Activated effector memory CD4-positive, alpha-beta T cell treated with anti-CD3 and anti-CD28 coated beads, Interleukin-2, amount 50 U/mL, for 16 hours (primary cell): Measurements from ENCODE around the gene BLOC1S1.

Experiments
- DNase-seq: peaks from one replicate; pipeline ENCODE4 v3.0.0-alpha.2; 2020

The BLOC1S1 gene

DNA sequence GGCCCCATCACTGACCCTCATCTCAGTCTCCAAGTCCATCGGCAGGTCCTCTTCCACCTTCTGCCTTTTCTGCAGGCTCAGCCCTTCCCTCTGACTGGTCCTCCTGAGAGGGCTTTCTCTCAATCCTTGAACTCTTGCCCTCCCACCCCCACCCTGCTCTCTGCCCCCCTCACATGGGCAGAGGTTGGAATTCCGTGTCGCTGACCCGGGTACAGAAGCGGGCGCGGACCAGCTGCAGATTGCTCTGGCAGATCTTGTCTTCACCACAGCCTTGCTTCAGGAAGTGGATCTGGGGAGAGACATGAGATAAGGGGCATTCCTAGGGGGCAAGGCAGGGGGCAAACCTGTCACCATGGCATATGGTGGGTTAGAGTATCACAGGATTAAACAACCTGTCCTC is 20.5 kb upstream of the BLOC1S1 start:
- DNase-seq = peak; percentile 46

DNA sequence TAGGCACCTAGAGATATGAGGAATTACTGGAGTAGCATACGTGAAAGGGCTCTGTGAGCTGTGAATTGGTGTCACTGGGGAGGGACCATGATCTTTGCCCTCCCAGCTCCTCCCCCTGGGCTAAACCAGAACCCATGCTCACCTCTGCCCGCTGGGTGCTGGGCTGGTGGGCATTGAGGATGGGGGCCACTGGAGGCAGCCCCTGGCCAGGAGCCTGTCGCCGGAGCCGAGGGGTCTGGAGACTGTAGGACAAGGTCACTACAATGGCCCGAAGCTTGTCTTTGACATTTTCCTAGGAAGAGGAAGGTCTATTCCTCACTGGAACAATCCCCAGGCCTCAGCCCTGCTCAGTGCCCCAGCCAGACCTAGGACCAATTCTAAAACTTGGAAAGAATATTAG is 19.7 kb upstream of the BLOC1S1 start:
- DNase-seq = no peak

DNA sequence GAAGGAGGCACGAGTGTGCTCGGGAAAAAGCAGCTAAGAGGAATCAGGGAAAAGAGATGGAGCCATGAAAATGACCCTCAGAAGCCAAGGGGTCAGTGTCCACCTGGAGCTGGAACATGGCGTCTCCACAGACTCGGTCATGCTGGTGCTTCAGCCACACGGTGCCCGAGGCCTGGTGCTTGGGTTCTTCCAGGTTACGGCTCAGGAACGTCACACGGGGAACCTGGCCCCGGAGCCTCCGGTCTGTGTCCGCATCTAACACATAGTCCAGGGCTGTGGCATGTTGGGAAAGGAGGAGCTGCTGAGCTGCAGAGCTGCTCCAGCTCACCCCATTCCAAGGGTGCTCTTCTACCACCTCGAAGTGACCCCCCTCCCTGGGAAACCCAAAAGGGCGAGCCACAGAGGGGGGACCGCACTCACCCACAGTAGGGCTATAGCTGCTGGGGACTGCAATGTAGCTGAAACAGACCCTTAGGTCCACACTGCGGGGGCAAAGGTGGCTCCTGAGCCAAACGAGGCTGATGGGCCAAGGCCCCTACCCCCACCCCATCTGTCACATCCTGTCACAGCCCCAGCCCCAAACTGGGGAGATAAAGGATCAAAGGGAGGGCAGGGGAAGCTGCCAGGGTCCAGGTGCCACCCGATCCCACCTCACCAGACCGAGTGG is 18.9 kb upstream of the BLOC1S1 start:
- DNase-seq = no peak

DNA sequence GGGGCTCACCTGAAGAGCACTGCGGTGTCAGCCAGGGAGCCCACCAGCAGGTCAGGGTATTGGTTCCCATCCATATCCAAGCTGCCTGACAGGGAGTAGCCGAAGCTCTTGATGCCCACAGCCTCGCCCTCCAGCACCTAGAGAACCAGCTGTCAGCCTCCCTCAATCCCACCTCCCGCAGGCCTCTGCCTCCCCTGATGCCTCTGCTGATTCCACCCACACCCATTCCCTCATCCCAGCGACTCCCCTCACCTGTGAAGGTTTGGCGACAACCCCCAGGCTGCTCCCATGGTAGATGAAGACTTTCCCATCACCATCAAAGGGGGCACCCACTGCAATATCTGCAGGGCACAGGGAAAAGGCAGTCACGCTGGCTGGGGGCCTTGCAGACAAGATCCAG is 18.2 kb upstream of the BLOC1S1 start:
- DNase-seq = peak; percentile 36

DNA sequence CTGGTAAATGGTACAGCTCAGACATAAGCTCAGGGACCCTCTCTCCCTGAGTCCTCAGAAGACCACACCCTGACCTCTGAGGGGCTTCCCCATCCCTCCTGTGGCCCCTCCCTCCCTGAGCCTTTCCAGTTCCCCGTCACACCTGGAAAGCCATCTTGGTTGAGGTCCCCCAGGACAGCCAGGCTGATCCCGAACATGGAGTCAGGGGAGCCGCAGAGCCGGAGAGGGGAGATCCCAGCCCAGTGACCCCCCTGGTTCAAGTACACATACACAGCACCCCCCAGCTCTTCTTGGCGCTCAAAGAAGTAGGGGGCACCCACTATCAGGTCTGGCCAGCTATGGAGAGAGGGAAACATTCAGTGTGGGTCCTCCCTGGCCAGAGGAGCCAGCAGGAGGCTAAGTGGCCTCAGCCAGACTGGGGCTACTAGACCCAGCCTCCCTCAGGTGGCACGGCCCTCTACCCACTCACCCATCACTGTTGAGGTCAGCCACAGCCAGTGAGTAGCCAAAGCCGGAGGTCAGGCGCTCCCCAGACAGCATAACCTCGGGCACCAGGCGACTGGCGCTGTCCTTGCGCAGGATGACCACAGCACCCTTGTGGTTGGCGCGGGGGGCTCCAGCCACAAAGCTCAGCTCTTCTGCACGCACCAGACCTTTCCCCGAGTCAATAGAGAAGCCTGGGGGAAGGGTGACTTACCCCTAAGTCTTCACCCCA is 17.4 kb upstream of the BLOC1S1 start:
- DNase-seq = peak; percentile 57

DNA sequence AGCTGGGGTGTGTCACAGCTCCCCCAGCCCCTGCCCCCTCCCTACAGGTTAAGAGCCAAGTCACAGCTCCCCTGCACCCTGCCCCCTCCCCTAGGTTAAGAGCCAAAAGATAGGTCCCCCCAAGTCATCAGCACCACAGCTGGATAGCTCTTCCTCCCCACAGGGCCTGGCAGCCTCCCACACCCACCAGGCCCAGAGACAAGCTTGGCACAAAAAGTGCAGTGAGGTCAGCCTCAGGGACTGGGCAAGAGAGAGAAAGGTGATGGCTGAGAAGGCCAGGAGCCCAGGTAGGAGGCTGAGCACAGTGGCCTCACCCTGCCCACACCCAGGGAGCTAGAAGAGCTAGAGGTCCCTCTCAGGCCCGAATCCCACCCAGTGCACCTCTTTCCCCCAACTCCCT is 16.9 kb upstream of the BLOC1S1 start:
- DNase-seq = peak; percentile 42

DNA sequence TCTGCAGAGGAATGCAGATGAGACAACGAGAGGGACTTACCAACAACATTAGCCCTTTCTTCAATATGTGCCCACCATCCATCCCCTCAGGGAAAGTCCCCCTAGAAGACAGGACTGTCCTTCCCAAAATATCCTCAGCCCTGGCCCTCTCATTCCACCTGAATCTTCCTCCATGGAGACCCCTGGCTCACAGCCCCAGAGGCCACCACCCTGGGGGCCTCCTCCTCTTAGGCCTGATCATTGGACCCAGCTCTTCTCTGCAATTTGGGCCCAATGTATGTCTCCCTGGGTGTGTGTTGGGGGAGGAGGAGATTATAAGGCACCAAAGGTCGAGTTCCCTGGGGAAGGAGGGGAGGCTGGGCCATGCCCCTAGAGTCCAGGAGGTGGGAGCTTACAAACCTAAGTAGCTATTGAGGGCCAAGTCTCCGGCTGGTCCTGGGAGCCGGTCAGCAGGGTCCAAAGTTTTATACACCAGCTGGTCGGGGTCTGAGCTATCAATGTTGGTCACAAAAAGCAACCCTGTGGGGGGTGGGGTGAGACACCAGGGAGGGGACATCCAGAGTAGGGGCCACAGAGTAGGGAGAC is 16.3 kb upstream of the BLOC1S1 start:
- DNase-seq = peak; percentile 33

DNA sequence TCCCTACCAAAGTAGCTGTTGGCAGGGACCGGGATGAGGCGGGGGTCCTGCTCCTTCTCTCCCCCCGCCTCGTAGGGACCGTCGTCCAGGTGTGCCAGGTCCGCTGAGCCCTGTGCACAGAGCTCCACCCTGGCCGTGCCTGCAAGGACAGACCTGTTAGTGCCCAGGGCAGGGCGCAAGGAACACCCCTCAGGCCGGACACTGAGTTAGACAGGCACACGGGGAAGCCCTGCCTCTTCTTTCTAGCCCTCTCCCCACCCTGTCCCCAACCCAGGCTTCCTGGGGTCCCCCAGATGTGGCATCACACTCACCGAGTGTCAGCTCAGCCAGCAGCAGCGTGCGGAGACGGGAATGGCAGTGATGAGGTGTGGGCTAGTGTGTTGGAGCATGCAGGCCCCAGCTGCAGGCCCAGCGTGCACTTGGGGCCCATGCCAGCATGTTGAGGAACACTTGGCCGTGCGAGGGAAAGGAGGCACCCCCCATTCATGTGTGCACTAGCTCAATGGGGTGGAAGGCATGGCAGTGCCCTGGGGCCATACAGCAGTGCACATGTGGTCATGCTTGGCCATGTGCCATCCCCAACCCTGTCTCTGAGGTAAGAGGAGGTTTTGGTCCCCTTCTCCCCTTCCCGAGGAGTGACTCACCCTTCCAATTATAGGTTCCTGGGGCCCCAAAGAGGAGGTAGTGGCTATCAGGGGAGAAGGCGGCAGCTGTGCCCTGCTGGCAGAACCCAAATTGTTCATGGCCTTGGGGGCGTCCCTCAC is 15.4 kb upstream of the BLOC1S1 start:
- peak; percentile 48 for DNase-seq

DNA sequence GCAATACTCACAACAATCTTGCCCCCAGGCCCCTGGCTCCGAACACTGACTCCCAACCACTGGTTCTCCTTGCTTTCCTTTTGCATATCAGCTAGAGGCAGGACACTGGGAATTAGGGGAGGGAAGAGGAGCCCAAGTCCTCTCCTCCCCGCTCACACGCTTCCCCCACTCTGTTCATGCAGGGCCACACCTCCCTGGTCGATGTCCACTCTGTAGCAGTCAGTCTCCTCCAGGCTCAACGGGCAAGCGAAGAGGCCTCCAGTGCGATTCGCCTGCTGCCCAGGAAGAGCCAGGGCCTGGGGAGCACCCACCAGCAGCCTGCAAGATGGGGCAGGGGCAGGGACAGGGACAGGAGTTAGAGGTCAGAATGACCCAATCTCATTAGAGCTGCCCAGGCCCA is 13.0 kb upstream of the BLOC1S1 start:
- DNase-seq = no peak

DNA sequence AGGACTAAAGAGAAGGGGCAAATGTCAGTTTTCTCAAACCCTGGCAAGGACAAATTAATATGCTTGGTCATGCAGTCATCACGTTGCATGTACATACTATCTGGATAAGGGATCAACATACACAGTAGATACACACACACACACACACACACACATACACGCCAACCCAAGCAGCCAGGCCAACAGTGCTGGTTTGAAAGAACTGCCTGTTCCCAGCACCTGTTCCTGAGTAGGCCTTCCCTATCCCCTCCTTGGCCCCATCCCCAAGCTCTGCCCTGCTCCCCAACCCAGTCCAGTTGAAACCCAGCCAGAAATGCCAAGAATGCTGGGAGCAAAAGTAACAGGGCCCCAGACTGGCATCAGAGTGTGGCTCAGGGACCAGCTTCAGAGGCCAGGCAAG is 12.6 kb upstream of the BLOC1S1 start:
- no peak for DNase-seq

DNA sequence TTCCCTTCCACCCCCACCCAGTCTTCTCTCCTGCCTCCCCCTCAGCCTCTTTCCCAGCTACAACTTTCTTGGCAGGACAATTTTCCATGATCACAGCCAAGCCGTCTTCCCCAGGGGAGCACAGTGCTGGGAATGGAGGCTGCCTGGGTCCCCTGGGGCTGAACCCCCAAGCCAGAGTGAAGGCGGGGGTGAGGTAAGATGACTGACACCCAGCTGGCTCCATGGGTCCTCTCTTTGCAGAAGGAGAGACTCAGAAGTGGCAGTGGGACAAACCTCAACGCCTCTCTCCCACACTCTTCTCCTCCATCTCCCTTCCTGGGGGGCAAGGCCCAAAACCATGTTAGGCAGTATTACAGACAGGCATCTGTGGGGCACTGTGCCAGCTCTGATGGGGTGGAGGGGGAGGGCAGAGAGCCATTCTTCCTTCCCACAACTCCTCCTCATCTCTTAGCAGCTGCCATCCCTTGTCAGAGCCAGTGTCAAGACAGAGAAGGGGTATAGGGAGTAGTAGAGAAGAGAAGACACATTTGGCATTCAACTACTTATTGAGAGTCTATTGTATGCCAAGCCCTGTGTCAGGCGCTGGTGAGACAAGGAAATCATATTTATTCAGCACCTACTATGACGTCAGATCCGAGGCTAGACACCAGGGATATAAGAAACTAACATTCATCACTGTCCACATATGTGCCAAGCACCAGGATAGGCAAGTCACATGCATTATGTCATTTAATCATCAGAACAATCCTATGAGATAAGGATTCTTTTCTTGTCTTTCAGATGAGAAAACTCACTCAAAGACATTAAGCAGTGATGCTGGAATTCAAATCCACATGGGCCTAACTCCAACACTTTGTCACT is 11.7 kb upstream of the BLOC1S1 start:
- no peak for DNase-seq

DNA sequence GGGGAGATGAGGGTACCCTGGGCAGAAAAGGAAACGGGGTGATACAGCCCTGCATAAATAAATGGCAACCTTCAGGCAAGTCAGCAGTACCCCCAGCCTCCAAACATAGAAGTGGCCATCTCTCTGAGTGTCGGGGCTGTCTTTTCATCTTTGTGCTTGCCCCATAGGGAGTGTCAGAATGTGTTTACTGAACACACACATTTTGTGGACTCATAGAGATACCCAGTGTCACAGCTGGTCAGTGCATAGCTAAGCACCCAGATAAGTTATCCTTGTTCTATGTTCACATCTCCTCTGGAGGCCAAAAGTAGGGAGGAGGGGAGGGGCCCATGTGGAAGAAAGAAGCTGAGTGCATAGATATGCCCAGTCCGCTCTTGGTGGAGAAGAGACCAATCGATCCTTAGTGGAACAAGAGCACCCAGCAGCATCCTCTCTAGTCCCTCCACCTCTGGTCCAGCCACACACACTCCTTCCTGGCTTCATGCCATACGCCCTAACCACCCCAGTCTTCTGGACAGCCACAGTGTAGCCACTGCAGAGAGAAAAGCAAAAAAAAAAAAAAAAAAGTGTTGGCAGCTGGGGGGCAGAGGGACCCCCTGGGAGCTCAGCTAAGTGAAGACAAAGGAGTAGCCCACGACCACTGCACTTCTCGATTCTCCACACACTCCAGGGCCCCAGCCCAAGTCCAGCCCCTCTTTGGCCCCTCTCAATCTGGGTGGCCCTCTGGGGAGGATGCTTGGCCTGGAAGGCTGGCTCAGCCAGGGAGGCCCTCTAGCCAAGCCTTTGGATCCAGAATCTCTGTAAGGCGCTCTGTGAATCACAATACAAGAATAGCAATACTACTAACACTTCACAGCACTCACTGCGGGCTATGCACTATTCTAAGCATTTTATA is 10.8 kb upstream of the BLOC1S1 start:
- DNase-seq = no peak

DNA sequence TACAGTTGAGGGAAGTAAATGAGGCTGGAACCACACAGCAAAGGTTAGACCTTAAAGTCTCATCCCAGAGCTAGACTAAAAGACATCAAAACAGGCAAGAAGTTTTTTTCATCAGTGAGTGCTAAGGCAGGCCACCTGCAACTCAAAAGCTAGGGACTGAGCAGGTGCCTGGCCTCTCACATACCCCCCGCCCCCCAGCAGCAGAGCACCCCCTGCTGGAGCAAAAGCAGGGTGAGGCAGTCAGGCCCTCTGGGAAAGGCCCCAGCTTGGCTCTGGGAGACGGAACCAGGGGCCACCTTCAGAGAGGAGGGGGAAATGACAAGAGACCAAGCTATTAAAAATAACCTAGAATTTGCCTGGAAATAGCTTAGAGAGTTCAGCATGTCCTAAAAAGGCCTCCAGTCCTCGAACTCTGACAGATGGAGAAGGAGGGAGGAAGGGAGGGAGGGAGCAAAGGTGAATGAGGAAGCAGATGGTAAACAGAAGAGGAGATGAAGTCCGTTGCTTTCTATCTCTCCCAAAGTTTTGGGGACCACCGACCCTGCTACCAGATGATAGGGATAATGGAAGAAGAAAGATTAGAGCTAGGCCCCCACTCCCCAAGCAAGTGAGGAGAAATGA is 10.0 kb upstream of the BLOC1S1 start:
- peak; percentile 71 for DNase-seq

DNA sequence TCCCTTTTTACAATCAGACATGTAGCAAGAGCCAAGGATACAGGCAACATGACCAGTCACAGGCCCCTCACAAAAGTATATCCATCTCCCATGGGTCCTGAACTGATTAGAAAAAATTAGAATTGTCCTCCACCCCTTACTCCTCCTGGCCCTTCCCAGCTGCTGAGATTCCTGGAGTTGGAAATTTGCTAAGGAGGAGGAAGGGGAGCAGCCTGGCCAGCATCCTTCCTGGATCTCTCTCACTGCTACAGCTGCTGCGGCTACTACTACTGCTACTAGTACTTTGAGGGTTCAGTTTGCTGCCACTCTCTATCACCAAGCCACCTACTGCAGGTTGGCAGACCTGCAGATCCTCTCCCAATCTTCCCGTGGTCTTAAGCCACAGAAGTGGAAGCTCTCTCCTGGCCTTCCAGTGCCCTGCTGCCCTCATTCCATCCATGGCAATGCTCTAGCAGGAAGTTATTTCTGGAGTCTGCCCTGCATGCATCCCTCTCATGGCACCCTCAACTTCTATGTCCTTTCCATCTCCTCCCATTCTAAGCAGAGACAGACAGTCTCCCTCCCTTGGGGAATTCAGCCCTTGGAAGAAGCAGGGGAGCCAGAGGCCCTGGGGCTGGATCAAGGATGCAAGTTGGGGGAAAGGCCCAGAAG is 9.2 kb upstream of the BLOC1S1 start:
- no peak for DNase-seq

DNA sequence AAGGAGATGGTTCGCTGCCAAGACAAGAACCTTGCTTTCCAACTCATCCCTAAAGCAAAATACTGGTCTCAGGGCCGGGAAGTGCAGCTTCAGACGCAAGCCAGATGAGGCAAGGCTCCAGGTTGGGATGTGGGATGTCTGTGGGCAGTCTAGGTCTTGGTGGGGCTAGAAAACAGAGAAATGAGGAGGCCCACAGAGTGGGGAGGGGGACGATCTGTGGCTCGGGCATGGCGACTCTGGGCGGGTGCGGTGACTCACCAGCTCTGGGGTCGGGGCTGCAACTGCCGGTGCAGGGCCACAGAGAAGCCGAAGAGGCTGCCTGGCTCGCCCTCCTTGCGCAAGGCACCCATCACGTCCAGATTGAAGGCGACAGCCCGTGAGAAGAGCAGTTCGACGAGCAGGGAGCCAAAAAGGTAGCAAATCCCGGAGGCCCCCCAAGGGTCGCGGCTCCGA is 8.6 kb upstream of the BLOC1S1 start:
- DNase-seq = no peak

DNA sequence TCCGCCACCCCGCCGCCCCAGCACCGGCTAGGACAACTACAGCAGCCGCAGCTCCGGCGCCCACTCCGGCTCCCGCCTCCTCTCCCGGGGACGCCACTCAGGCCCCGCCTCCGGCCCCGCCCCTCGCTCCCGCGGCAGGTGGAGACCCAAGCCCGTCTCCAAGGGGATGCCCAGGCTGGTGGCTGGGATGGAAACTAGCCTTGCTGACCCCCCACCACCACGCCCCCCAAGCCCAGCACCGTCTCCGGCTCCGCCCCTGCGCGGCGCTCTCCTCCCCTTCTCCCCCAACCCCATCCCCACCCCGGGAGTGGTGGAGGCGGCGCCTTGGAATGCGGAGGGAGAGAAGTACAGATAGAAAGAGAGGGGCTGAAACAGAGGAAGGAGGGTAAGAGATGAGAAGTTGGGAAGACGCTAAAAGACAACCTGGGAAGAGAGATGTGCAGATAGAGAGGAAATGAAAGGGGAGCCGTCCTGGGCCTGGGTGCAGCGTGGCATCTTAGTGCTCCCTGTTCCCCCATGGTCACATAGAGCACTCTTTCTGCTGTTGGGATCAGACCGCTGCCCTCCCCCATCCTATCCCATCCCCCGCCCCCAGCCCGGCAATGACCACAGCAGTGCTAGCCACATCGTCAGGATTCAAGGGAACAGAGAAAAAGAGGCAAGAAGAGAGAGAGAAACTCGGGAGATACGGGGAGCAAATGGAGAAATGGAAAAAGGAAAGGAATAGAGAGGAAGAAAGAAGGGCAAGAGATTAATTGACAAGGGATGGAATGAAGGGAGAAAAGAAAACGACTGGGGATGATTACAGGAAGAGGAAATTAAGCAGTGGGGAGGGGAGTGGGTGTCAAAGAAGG is 7.8 kb upstream of the BLOC1S1 start, which contains the start of gene ITGA7:
ITGA7 (minus strand) TSS at position 64 of the 854 bp plus-strand sequence. CDS start 222 bp downstream, outside the sequence.
- peak; percentile 89 for DNase-seq

DNA sequence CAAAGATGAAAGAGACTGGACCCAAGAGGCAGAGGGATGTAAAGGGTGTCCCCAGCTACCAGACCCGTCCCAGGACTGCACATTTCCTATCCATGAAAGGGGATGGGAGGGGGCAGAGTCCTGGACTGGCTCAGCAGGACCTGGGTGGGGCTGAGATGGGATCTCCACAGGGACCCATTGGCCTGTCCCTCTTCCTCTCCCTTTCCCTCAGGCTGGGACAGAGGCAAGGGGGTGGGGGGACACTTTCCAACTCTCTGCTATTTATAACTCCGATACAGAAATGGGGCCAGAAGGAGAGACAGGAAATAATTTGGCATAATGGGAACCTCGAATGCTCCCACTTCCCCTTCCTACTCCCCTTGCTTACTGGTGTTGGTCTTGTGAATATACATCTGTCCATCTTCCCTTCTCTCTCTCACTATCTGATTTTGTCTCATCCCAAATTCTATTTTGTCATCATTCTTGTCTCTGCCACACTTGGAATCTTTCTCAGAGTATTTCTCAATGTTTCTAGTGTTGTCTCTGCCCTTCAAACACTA is 7.1 kb upstream of the BLOC1S1 start:
- DNase-seq = no peak

DNA sequence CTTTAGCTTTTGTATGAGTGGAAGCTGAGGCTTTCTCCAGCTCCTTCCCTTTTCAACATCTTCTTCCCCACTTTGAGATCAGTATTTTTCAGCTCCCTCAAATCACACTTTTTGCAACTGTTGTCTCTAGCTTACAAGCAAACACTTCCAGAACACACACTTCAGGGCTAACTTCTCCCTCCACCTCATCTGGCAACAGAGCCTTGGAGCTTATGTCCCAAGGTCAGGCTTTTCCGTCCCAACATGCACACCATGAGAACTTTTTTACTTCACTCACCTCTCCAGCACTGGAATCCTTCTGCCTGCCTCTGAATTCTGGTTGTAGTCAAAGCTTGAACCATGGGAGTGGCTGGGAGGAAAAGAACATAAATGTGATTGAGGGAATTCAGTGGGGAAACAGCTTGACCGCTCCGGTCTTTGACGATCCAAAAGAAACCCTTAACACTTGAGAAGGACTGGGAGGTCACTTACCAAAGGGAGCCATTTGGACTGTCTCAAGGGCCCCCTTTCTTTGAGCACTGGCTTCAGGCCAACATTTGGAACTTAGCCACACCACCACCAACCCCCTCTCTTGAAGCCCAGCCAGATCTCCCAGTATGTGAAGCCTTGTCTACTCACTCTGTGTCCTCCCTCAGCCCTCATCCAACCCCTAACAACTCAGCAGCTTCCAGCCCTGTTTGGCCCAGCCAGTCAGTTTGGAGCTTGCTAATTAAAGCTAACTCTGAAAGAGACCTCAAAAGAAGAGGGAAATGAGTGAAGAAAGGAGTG is 3.9 kb upstream of the BLOC1S1 start:
- no peak for DNase-seq
